Tibial nerve (tissue), 4 donors: ENCODE data around the gene FKBP6. TPM values are rescaled to one million over a fixed set of nuclear protein-coding genes. Genes with fewer than 3 reads are reported as not detected.
"Not testable (repeated sequence)": the region's sequence is repeated elsewhere in the genome, so short reads cannot be mapped to it uniquely, and the experiment has no call there.

ENCODE experiments used
- DNase-seq, 2 donors: peaks; one replicate each; pipeline ENCODE4 v3.0.0-alpha.2; 2019; ENCODE audit warnings: low spot score in 2 of 2
- H3K27ac ChIP-seq, 4 donors: fragments of 200-600 bp; sonication (generic) in 3 of 4; one replicate each; pipeline ENCODE4 v1.5.1; 2017 to 2019; ENCODE audit warnings: mild to moderate bottlenecking in 1 of 4
- H3K27me3 ChIP-seq, 2 donors: fragments of 200-600 bp; sonication (generic) in 1 of 2; one replicate each; pipeline versions ENCODE4 v1.5.1 to v1.6.0; 2017 to 2019
- H3K36me3 ChIP-seq, 3 donors: fragments of 200-600 bp; sonication (generic); one replicate each; pipeline ENCODE4 v1.5.1; 2018 to 2019
- H3K4me1 ChIP-seq, 4 donors: fragments of 200-600 bp; sonication (generic) in 3 of 4; one replicate each; pipeline ENCODE4 v1.5.1; 2017 to 2019
- H3K4me3 ChIP-seq, 4 donors: fragments of 200-600 bp; sonication (generic) in 3 of 4; one replicate each; pipeline ENCODE4 v1.5.1; 2017 to 2019; ENCODE audit warnings: mild to moderate bottlenecking in 1 of 4, moderate library complexity in 1 of 4
- H3K9me3 ChIP-seq, 4 donors: fragments of 200-600 bp; sonication (generic) in 3 of 4; one replicate each; pipeline ENCODE4 v1.5.1; 2017 to 2019
- CTCF ChIP-seq, 5 experiments: fragments of 200-600 bp in 3 of 5; fragments of 450-650 bp in 2 of 5; sonication (generic) in 3 of 5; IDR thresholded peaks; one replicate each; pipeline ENCODE4 v1.5.1; 2016 to 2019; ENCODE audit warnings: antibody characterized with exemption in 5 of 5, mild to moderate bottlenecking in 3 of 5, moderate library complexity in 2 of 5
- EP300 ChIP-seq, 2 donors: sonication (generic); formaldehyde crosslinking; IDR thresholded peaks; one replicate each; pipeline ENCODE4 v1.6.1; 2017; ENCODE audit warnings: antibody characterized with exemption in 2 of 2, mild to moderate bottlenecking in 1 of 2
- POLR2A ChIP-seq, 2 donors: fragments of 450-650 bp; IDR thresholded peaks; one replicate each; pipeline ENCODE4 v1.6.1; 2017; ENCODE audit warnings: antibody characterized with exemption in 2 of 2, mild to moderate bottlenecking in 2 of 2, moderate library complexity in 2 of 2
- WGBS, 2 donors: methylation state at CpG; one replicate each; pipeline ENCODE4 v1.1.5; 2018; 5-methylcytosine and 5-hydroxymethylcytosine counted together
- small RNA-seq: library from RNA; depleted of rRNA; stranded (forward); fragments of <200 nt; gene quantifications from one replicate; pipeline ENCODE3, GENCODE V24; 2016
- total RNA-seq, 4 donors: library from RNA; depleted of rRNA; stranded (reverse); fragments of >200 nt; gene quantifications; one replicate each; pipeline ENCODE4 v1.1.0, GENCODE V29; 2016

Gene FKBP6
- total RNA-seq, 4 donors from 2014 or later = not detected

DNA sequence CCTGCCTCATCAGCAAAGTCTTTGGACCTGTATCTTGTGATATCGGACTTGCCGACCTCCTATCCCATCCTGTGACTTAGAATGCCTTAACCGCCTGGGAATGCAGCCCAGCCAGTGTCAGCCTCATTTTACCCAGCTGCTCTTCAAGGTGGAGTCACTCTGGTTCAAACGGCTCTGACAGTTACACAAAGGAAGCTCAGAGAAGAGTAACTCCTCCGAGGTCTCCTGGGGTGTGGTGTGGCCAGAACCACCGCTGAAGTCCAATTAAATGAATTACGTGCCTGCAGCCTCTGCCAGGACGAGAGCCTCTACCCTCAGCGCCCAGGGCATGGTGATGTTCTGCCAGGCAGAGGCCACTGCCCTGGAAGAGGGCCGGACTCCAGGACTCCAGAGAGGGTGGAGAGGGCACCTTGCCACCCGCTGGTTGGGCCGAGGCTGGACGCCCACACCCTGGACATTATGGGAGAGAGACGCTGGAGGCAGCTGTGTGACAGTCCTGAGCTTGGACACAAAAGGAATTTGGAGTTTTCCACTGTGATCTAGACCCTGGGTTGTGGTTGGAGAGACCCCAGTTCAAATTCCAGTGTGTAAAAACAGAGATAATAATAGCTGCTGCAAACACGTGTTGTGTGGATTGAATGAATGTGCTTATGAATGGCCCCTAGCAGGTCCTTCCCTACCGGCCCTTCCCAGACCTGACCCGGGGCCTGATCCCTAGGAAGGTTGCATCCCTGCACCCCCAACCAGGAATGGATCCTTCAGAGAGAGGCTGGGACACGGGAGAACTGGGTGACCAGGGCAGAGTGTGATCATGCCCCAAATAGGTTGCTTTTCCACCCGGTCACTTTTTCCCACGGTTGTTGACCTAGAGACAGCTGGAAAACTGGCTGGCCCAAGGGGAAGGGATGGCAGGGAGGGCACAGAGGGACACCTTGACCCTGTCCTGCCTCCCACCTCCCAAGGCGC is 67.9 kb downstream of the FKBP6 start:
- H3K9me3 ChIP-seq = peaks cover 0 to 10% (median 0%) of the 10 kb centered on the region in 4 donors
- no peak overlapping the region for H3K4me3 ChIP-seq
- peak in 1 of 2 donors; percentile 18 for DNase-seq
- H3K27ac ChIP-seq = no peak overlapping the region
- H3K4me1 ChIP-seq = no peaks in the 10 kb centered on the region
- no peaks in the 10 kb centered on the region for H3K27me3 ChIP-seq
- no peaks in the 10 kb centered on the region for H3K36me3 ChIP-seq
- no peak for TF ChIP-seq POLR2A (IDR thresholded peaks at IDR 0.05)
- TF ChIP-seq CTCF (IDR thresholded peaks at IDR 0.05) = no peak
- no peak for TF ChIP-seq EP300 (IDR thresholded peaks at IDR 0.05)
- 50 to 60% methylated on average over 20 to 21 of the region's 21 CpGs for WGBS, 2 donors

GRCh38 chr7:73397521-73398281 is 69.7 kb downstream of the FKBP6 start:
- 27 to 34% methylated on average over 14 of the region's 14 CpGs for WGBS, 2 donors
- no peaks in the 10 kb centered on the region for H3K36me3 ChIP-seq
- H3K4me1 ChIP-seq = no peaks in the 10 kb centered on the region
- TF ChIP-seq POLR2A (IDR thresholded peaks at IDR 0.05) (no peak), EP300 (IDR thresholded peaks at IDR 0.05) (no peak), CTCF (IDR thresholded peaks at IDR 0.05) (no peak)
- peak overlapping the region in 2 of 4 donors; percentile 19 to 29 for H3K4me3 ChIP-seq
- no peaks in the 10 kb centered on the region for H3K9me3 ChIP-seq
- DNase-seq = no peak
- H3K27me3 ChIP-seq = no peaks in the 10 kb centered on the region
- no peak overlapping the region for H3K27ac ChIP-seq

DNA sequence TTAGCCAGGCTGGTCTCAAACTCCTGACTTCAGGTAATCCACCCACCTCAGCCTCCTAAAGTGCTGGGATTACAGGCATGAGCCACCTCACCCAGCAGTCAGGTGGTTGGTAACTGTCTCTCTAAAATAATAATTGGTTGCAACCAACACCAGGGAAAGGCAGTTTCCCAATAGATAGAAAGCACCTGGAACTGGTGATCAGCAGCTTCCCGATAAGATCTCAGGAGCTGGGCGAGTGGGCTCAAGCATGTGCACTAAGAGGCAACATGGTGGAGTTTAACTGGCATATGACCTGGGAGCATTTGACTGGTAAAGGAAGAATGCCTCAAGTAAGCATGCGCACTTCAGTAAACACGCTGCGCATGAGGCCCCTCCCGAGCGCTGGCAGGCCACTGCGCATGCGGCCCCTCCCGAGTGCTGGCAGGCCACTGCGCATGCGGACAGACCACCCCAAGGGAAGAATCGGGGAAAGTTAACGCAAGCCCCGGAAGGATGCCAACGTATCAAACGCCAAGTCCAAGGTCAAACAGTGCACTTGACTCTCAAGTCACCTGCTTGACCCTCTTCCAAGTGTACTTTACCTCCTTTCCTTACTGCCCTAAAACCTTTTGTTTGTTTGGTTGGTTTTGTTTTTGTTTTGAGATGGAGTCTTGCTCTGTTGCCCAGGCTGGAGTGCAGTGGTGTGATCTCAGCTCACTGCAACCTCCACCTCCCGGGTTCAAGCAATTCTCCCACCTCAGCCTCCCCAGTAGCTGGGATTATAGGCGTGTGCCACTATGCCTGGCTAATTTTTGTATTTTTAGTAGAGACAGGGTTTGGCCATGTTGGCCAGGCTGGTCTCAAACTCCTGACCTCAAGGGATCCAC is 71.5 kb downstream of the FKBP6 start:
- not testable (repeated sequence) for H3K27ac ChIP-seq, H3K4me1 ChIP-seq, H3K9me3 ChIP-seq, H3K27me3 ChIP-seq, H3K36me3 ChIP-seq
- 45 to 70% methylated on average over 19 of the region's 19 CpGs for WGBS, 2 donors
- DNase-seq = peak in 1 of 2 donors; percentile 43
- H3K4me3 ChIP-seq = peak overlapping the region in 2 of 4 donors; percentile 15 to 26

DNA sequence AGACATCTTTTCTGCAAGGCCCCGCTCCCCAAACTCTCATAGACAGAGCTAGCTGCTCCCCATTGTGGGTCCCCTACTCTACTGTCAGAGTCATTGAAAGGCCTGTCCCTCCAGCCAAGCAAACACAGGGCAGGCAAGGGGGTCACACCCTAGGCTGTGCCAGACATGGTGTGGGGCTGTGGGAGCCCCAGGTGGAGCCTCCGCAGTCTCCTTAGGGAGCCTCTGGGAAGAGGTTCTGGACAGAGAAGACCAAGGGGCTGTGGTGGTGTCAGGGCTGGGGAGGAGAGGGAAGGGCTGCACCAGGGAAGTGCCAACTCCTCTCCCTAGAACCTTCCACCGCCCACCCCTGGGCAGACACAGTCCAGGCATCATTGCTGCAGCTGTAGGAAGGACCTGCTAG is 76.9 kb downstream of the FKBP6 start:
- H3K4me3 ChIP-seq, DNase-seq, H3K4me1 ChIP-seq, H3K9me3 ChIP-seq, H3K27ac ChIP-seq, H3K36me3 ChIP-seq, H3K27me3 ChIP-seq: not testable (repeated sequence)
- 96 to 98% methylated on average over 2 to 3 of the region's 3 CpGs for WGBS, 2 donors

Small RNA genes lying within 50 kb of the gene (small RNA-seq; reads per million reads assigned to genes)
- gene RF00019 (not detected), gene RNU6-1080P (not detected)

Other genes with a start within 250 kb of the FKBP6 start
- not detected for gene SPDYE9, start 242.1 kb upstream of the FKBP6 start, total RNA-seq
- 10 to 100 TPM; 22.4 to 36.6 (median 26.8) TPM for gene NSUN5, start 19.3 kb upstream of the FKBP6 start, total RNA-seq
- under 1 TPM in 2 of 4 donors, not detected in 2; 0.20 to 0.84 TPM for gene TRIM50, start 79 bp upstream of the FKBP6 start, total RNA-seq
- gene FZD9, start 105.6 kb downstream of the FKBP6 start, total RNA-seq = 1 to 10 TPM in 3 of 4 donors, under 1 TPM in 1; 0.87 to 3.0 (median 2.5) TPM
- gene BAZ1B, start 194.1 kb downstream of the FKBP6 start, total RNA-seq = 10 to 100 TPM; 53.3 to 70.1 (median 63.6) TPM
- gene BCL7B, start 229.5 kb downstream of the FKBP6 start, total RNA-seq = 10 to 100 TPM; 46.1 to 76.2 (median 59.4) TPM